Vagina (tissue), 2 donors: ENCODE measurements around the gene APLP2.

Experiments
- CTCF ChIP-seq, 3 experiments: fragments of 450-650 bp in 2 of 3; fragments of 200-600 bp in 1 of 3; sonication (generic) in 1 of 3; IDR thresholded peaks; one replicate each; pipeline ENCODE4 v1.5.1; 2017 to 2019; ENCODE audit warnings: antibody characterized with exemption in 3 of 3, mild to moderate bottlenecking in 2 of 3, moderate library complexity in 2 of 3
- POLR2A ChIP-seq, 2 donors: fragments of 450-650 bp; IDR thresholded peaks; one replicate each; pipeline ENCODE4 v1.6.1; 2017; ENCODE audit warnings: antibody characterized with exemption in 2 of 2, mild to moderate bottlenecking in 2 of 2, moderate library complexity in 2 of 2
- POLR2AphosphoS5 ChIP-seq, 2 donors: sonication (generic); formaldehyde crosslinking; IDR thresholded peaks; one replicate each; pipeline ENCODE4 v1.9.0; 2017; ENCODE audit warnings: antibody characterized with exemption in 2 of 2, mild to moderate bottlenecking in 2 of 2, low read depth in 1 of 2; ENCODE audit not compliant: insufficient read depth in 1 of 2

GRCh38 chr11:130032931-130033330 lies 36.8 kb upstream of the APLP2 start:
- TF ChIP-seq POLR2A (IDR thresholded peaks at IDR 0.05) (no peak), CTCF (IDR thresholded peaks at IDR 0.05) (no peak), POLR2AphosphoS5 (IDR thresholded peaks at IDR 0.05; ENCODE audit: insufficient read depth in 1 of 2, low read depth in 1 of 2) (no peak)
